NCI-H1436 (cell line): ENCODE results near the gene PGAP3.
"Not testable (repeated sequence)": the region's sequence is repeated elsewhere in the genome, so short reads cannot be mapped to it uniquely, and the experiment has no call there.

Experiments used
- DNase-seq: peaks from one replicate; lab custom pipeline; 2025; lab: John Stamatoyannopoulos, UW

PGAP3 gene

DNA sequence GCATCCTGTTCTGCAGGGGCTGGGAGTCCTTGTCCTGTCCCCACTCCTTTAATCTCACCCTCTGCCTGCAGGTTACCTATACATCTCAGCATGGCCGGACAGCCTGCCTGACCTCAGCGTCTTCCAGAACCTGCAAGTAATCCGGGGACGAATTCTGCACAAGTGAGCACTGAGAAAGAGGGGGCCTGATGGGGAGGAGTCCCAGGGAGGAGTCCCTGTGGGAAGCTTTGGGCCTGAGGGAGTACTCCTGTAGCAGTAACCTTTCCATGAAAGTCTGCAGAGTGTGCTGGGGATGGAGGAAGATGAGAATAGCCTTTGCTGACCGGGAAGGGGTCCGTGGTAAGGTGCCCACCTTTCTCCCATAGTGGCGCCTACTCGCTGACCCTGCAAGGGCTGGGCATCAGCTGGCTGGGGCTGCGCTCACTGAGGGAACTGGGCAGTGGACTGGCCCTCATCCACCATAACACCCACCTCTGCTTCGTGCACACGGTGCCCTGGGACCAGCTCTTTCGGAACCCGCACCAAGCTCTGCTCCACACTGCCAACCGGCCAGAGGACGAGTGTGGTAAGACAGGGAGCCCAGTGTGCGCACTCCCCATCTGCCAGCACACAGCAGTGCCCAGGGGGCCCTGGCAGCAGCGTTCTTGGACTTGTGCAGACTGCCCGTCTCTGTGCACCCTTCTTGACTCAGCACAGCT lies 27.7 kb upstream of the PGAP3 start:
- DNase-seq: no peak

DNA sequence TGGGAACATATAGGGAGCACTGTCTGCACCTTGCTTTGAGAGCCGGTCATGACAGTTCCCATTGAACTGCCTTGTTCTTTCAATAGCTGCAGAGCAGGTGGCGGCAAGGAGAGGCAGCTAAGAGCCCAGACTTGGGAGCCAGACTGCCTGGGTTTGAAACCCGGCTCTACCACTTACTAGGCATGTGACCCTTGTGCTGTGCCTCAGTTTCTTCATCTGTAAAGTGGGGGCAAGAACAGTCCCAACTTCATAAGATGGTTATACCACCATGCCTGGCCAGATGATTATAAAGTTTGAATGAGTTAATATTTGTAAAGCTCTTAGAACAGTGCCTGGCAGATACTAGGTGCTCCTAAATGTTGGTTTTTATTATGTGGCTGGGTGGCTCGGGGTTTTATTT lies 26.4 kb upstream of the PGAP3 start:
- DNase-seq: no peak

DNA sequence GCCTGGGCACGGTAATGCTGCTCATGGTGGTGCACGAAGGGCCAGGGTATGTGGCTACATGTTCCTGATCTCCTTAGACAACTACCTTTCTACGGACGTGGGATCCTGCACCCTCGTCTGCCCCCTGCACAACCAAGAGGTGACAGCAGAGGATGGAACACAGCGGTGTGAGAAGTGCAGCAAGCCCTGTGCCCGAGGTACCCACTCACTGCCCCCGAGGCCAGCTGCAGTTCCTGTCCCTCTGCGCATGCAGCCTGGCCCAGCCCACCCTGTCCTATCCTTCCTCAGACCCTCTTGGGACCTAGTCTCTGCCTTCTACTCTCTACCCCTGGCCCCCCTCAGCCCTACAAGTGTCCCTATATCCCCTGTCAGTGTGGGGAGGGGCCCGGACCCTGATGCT lies 24.0 kb upstream of the PGAP3 start:
- DNase-seq: no peak

DNA sequence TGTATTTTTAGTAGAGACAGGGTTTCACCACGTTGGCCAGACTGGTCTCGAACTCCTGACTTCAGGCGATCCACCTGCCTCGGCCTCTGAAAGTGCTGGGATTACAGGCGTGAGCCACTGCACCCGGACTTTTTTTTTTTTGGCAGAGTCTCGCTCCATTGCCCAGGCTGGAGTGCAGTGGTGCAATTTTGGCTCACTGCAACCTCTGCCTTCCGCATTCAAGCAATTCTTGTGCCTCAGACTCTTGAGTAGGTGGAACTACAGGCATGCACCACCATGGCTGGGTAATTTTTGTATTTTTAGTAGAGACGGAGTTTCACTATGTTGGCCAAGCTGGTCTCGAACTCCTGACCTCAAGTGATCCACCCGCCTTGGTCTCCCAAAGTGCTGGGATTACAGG lies 23.2 kb upstream of the PGAP3 start:
- not testable (repeated sequence) for DNase-seq

DNA sequence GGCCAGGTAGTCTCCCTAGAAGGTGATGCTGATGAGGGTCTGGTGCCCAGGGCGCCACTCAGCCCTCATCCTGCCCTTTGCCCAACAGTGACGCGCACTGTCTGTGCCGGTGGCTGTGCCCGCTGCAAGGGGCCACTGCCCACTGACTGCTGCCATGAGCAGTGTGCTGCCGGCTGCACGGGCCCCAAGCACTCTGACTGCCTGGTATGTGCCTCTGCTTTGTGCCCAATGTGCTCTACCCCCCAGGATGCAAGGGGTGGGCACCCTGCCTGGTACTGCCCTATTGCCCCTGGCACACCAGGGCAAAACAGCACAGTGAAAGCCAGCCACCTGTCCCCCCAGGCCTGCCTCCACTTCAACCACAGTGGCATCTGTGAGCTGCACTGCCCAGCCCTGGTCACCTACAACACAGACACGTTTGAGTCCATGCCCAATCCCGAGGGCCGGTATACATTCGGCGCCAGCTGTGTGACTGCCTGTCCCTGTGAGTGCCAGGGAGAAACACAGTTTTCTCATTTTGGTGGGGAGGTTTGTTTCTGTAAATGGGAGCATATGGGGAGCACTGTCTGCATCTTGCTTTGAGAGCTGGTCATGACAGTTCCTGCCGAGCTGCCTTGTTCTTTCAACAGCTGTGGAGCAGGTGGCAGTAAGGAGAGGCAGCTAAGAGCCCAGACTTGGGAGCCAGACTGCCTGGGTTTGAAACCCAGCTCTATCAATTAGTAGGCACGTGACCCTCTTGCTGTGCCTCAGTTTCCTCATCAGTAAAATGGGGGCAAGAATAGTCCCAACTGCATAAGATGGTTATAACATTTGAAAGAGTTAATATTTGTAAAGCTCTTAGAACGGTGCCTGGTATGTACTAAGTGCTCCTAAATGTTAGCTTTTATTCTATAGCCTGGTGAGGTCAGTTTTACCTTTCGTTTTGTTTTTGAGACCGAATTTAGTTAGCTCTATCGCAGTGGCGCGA lies 22.4 kb upstream of the PGAP3 start:
- no peak for DNase-seq

DNA sequence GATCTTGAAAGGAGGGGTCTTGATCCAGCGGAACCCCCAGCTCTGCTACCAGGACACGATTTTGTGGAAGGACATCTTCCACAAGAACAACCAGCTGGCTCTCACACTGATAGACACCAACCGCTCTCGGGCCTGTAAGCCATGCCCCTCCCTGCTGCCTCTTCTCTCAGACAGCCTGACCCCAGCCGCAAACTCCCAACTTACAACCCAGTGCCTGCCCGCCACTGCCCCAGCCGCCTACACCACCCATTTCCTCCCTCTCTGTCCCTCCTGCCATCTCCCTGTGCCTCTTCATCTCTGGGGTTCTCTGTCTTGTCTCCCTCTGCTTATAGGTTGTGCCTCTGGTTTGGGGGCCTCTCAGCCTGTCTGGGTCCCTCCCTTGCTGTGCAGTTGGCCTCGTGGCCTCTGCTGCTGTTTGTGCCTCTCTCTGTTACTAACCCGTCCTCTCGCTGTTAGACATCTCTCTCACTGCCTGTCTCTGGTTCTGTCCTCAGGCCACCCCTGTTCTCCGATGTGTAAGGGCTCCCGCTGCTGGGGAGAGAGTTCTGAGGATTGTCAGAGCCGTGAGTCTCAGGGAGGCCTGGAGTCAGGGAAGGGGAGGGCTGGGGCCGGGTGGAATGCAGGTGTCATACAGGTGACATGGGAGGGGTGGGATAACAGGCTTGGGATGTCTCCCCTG lies 21.6 kb upstream of the PGAP3 start:
- DNase-seq: no peak

DNA sequence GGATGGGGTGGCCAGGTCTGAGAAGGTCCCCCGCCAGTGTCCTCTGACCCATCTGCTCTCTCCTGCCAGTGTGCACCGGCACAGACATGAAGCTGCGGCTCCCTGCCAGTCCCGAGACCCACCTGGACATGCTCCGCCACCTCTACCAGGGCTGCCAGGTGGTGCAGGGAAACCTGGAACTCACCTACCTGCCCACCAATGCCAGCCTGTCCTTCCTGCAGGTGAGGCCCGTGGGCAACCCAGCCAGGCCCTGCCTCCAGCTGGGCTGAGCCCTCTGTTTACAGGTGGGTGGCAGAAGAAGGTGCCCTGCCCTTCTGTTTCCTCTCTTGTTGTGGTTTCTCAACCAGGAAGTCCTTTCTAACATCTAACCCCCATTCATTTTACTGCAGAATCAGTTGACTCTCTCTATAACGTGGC lies 19.1 kb upstream of the PGAP3 start:
- DNase-seq: no peak

DNA sequence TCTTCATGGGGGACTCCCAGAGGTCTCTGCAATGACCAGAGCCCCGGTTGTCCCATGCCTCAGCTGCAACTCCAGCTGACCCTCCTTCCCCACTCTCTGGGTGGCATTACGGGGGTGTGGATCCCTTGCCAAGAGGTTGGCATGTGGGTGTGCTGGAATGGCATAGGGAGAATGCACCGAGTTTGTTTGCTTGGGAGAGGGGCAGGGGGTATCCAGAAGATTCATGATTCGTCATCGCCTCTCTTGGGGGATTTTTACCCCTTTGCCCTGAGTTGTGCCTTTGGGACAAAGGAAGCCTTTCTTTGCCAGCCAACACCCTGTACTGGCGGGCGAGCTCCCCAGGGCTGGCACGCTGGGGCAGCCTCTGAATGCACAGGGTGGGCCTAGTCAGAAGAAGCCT lies 18.5 kb upstream of the PGAP3 start:
- DNase-seq: no peak

DNA sequence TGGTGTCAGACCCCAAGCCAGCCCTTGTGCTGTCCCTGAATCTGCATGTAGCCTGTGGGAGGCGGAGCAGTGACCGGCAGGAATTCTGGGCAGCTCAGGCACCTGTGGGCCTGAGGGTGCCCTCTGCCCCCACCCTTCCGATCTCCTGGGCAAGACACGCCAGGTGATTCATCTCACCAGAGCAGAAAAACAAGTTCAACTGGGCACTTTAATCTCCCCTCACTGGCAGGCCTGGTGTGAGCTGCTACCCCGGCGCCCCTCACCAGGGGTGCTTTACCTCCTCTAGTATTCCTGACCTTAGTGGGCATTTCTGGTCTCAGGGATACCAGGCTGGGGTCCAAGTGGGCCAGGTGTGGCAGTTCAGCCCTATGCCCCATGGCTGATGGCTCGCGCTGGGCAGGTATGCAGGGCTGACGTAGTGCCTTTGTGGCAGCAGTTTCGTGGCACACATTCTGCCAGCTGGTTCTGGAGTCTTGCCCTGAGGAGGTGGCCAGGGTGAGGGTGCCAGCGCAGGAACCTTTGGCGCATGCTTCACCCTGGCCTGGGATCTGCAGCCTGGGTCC lies 18.0 kb upstream of the PGAP3 start:
- DNase-seq: no peak

DNA sequence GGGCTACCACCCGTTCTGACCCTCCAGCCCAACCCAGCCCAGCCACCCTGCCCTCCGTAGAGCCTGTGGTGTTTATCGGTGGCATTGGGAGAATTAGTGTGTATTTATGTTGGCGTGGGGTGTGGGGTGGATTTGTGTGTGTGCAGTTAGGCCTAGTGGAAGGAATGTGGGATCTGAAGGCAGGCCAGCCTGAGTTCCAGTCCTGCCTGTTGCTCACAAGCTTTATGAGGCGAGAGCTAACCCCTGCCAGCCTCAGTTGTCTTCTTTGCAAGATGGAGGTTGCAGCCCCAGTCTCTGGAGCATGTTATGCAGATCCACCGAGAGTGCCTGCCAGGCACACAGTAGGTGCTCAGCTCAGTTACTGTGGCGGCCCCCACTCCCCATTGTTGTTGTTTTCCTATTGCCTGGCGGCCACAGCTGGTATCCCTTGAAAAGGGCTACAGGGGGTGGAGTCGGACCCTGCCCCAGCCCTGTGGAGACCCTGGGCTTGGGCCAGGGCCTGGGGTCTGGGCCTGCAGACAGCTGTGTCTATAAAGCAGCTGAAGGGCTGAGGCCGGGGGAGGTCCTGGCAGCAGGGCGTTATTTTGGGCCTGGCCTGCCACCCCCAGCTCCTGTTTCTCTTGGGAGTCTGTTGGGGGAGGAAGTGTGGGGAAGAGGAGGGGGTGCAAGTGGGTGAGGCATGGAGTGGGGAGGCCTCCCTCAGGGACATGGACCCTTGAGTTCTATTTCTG lies 17.1 kb upstream of the PGAP3 start:
- DNase-seq: no peak

DNA sequence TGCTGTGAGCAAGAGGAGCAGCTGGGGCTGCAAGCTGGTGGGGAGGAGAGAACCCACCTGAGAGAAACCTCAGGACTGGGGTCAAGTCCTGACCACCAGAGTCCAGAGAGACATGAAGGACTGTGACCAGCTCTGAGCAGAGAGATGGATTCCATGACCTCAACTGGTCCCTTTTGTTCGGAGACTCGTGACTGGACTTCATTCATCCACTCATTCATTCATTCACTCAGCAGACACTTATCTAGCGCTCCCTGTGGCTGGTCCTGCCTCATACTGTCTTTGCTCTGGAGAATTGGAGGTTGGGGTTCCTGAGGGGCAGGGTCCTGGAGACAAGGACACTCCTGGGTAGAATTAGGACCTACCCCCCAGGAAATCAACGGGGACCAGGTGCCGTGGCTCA lies 16.1 kb upstream of the PGAP3 start:
- DNase-seq: no peak

DNA sequence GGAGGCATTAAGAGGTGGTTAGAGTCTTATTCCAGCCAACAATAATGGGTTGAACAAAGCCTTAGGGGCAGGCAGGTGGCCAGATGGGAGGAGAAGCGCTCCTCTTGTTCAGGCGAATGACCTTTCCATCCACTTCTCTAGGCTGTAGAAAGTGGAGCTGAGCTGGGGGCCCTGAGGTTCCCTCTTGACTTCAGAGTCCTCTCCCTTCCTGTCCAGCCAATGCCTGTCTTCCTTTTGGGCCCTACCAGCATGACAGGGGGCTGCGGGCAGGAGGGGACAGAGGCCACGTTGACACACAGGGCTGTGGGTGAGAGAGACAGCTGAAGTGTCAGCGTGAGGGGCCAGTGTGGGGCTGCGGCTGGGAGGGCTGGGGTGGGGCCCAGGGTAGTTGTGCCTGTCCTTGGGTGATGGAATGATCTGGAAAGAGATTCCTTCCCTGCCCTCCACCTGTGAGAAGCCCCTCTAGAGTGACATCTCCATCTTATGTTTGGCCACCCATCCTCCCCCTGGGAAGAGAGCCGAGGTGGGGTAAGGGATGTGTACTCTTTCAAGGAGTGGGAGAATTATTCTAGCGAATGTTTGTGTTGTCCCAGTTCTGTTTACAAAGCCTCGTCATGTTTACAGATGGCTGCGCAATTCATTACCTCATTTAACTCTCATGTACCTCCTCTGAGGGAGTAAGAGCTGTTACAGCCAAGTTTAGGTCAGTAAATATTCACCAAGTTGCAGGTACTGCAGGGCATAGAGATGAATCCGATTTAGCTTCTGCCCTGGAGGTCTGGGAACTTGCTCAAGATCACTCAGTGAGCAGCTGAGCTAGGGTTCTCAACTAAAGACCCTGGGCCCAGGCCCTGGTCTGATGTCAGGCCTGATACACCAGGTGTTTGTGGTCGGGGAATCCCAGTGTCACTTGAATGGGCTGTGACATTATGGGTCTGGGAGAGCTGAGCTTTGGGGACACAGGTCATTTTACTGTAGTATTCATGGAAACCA lies 15.3 kb upstream of the PGAP3 start:
- no peak for DNase-seq

DNA sequence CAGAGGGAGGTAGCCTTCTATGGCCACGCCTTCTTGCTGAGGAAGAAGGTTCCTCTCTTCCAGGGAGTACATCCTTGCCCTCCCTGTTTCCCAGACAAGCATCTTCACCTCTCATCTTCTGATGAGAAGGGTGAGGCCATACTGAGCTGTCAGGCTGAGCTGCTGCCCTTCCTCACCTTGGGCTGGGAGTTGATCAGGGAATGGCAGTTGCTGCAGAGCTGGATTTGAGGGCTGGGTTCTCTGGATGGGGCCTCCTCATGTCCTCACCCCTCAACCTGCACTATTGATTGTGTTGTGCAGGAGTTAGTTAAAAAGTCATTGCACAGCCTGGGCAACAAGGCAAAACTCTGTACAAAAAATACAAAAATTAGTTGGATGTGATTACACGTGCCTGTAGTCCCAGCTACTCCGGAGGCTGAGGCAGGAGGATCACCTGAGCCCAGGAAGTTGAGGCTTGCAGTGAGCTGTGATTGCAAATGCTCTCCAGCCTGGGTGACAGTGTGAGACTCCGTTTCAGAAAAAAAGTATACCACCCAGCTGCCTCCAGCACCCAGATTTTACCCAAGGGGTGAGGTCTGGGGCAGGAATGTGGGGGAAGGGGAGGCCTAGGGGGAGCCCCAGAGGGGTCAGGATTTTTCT lies 14.0 kb upstream of the PGAP3 start:
- DNase-seq: no peak

DNA sequence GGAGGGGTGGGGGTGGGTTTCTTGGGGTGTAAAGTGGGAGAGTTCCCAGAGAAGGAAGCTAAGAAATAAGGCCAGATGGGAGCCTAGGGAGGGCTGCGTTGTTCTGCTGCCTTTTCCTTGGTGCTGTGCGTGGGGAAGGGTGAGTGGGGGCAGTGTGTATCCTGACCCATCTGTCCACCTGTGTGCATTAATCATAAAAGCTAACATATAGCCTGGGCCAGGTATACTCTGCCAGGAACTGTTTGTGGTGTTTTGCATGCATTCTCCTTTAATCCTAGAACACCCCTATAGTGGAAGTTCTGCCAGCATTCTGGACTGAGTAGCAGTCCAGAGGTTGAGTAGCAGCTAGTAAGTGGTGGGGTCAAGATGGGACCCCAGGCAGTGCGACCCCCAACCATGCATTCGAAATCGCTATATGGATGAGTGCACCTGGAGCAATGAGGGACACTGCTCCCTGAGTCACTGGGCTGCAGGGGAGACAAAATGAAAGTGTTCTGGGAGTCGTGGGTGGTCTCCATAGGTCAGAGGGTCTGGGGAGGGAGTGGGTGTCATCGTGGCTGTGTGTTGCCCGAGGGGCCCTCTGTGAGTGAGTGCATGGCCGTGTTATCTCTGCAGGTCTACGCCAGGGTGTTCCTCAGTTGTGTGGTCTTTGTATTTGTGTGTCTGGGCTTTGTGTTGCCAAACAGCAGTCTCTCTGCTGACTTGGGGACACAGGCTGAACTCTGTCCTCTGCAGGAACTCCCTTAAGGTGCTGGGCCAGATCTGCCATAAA lies 13.3 kb upstream of the PGAP3 start:
- DNase-seq: no peak

DNA sequence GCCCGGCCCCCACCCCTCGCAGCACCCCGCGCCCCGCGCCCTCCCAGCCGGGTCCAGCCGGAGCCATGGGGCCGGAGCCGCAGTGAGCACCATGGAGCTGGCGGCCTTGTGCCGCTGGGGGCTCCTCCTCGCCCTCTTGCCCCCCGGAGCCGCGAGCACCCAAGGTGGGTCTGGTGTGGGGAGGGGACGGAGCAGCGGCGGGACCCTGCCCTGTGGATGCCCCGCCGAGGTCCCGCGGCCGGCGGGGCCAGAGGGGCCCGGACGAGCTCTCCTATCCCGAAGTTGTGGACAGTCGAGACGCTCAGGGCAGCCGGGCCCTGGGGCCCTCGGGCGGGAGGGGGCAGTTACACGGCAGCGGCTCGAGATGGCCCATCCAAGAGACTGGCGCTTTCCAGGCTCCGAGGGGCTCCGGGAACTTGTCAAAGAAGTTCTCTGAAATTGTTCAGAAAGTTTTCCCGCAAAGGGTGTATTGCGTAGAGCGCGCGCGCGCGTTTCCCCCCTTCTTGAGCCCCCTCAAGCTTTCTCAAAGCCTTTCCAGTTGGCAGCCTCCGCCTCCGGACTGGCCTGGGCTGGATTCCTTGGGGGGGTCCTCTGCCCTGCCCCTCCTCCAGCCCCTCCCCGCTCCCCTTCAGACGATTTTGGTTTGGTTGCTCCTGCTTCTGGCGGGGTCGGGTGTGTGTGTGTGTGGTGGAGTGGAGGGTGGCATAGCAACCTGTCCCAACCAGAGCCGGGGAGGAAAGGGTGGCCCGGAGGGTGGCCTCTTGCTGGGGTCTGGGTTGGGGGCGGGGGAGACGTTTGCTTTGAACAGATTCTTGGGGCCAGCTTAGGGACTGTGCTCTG lies 12.5 kb upstream of the PGAP3 start:
- no peak for DNase-seq

DNA sequence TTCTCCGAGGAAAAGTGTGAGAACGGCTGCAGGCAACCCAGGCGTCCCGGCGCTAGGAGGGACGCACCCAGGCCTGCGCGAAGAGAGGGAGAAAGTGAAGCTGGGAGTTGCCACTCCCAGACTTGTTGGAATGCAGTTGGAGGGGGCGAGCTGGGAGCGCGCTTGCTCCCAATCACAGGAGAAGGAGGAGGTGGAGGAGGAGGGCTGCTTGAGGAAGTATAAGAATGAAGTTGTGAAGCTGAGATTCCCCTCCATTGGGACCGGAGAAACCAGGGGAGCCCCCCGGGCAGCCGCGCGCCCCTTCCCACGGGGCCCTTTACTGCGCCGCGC lies 11.9 kb upstream of the PGAP3 start, which contains the start of gene ERBB2:
ERBB2 (plus strand) TSS at position 247 of the 330 bp plus-strand sequence. CDS start 175 bp downstream, outside the sequence.
- DNase-seq: no peak

DNA sequence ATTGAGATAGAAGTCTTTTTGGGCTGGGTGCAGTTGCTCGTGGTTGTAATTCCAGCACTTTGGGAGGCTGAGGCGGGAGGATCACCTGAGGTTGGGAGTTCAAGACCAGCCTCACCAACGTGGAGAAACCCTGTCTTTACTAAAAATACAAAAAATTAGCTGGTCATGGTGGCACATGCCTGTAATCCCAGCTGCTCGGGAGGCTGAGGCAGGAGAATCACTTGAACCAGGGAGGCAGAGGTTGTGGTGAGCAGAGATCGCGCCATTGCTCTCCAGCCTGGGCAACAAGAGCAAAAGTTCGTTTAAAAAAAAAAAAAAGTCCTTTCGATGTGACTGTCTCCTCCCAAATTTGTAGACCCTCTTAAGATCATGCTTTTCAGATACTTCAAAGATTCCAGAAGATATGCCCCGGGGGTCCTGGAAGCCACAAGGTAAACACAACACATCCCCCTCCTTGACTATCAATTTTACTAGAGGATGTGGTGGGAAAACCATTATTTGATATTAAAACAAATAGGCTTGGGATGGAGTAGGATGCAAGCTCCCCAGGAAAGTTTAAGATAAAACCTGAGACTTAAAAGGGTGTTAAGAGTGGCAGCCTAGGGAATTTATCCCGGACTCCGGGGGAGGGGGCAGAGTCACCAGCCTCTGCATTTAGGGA lies 11.4 kb upstream of the PGAP3 start:
- DNase-seq: not testable (repeated sequence)

DNA sequence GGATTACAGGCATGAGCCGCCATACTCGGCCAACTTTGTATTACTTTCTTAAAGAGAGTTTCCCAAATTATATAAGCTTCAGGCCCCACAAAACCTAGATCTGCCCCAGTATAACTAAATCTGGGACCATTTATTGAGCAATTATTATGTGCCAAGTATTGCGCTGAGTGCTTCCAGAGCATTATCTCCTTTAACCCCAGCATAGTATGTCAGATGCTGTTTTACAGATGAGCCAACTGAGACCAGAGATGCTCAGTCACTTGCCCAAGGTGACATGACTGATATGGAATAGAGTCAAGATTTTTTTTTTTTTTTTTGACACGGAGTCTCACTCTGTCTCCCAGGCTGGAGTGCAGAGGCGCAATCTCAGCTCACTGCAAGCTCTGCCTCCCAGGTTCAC lies 10.1 kb upstream of the PGAP3 start:
- no peak for DNase-seq
